K562 (cell line): ENCODE results near the gene VSIG10. TPM values are rescaled to one million over a fixed set of nuclear protein-coding genes. Genes with fewer than 3 reads are reported as not detected.
A peak's percentile ranks its signal among the peaks of the same experiment; 100 is the strongest.

Experiments
- CBFA2T3 ChIP-seq: fragments of 450-650 bp; IDR thresholded peaks from 2 replicates; pipeline ENCODE4 v1.6.1; 2017
- FOS ChIP-seq: IDR thresholded peaks from 3 replicates; pipeline ENCODE4 v1.6.1; 2011; ENCODE audit not compliant: insufficient read length; ENCODE audit errors: extremely low read depth
- KLF16 ChIP-seq: IDR thresholded peaks from 2 replicates; pipeline ENCODE4 v1.6.1; 2016; ENCODE audit warnings: antibody characterized with exemption
- NCOA6 ChIP-seq: fragments of 450-650 bp; IDR thresholded peaks from 2 replicates; pipeline ENCODE4 v1.6.1; 2017; ENCODE audit warnings: mild to moderate bottlenecking
- PCBP1 ChIP-seq: fragments of 200-400 bp; formaldehyde crosslinking; IDR thresholded peaks from 2 replicates; pipeline ENCODE4 v1.6.1; 2018; ENCODE audit warnings: mild to moderate bottlenecking, low read depth, low read length; ENCODE audit not compliant: poor library complexity, severe bottlenecking
- PTRF ChIP-seq: fragments of 450-650 bp; IDR thresholded peaks from 2 replicates; pipeline ENCODE4 v1.6.1; 2016; ENCODE audit warnings: mild to moderate bottlenecking, missing genetic modification characterization, missing compliant biosample characterization
- SMAD3 ChIP-seq: fragments of 450-650 bp; formaldehyde crosslinking; conservative IDR thresholded peaks from 2 replicates; pipeline ENCODE4 v1.4.0; 2020; ENCODE audit warnings: mild to moderate bottlenecking
- YBX1 ChIP-seq: fragments of 450-650 bp; IDR thresholded peaks from 2 replicates; pipeline ENCODE4 v1.7.1; 2016; ENCODE audit warnings: mild to moderate bottlenecking
- ZNF354B ChIP-seq: fragments of 250-450 bp; sonication (Bioruptor Pico); IDR thresholded peaks from 2 replicates; pipeline ENCODE4 v1.4.0; 2020
- ZNF551 ChIP-seq: fragments of 250-450 bp; sonication (Bioruptor Pico); IDR thresholded peaks from 2 replicates; pipeline ENCODE4 v1.5.0; 2021; ENCODE audit warnings: mild to moderate bottlenecking, moderate library complexity
- polyA plus RNA-seq, 8 experiments: library from polyadenylated mRNA; depleted of rRNA in 4 of 8; stranded (reverse) in 5 of 8; unstranded in 3 of 8; fragments of >200 nt; fragmentation: Nextera tagmentation in 2 of 8; fragmentation: Illumina TruSeq in 1 of 8; extraction: Ambion mirVana in 2 of 8; extraction: Trizol in 1 of 8; gene quantifications; 2 replicates each; pipeline versions ENCODE4 v1.2.1 to v1.2.3, GENCODE V29; 2011 to 2014; ENCODE audit warnings: inconsistent platforms in 1 of 8, missing spikeins in 1 of 8
- total RNA-seq, 7 experiments: library from RNA; depleted of rRNA in 6 of 7; stranded (reverse); fragments of >200 nt in 6 of 7; fragmentation: Illumina TruSeq in 2 of 7; extraction: Trizol in 2 of 7; gene quantifications; 2 replicates each; pipeline versions ENCODE4 v1.2.1 to v1.2.3, GENCODE V29; 2011 to 2021; ENCODE audit warnings: low replicate concordance in 1 of 7
- TF ChIP-seq, protein P1 (sequence below): sonication (generic); formaldehyde crosslinking; IDR thresholded peaks from 2 replicates; pipeline ENCODE4 v1.8.0; 2022; ENCODE audit warnings: mild to moderate bottlenecking, missing genetic modification reagents, borderline replicate concordance
- TF ChIP-seq, protein P2 (sequence below): fragments of 450-650 bp; IDR thresholded peaks from 2 replicates; pipeline ENCODE4 v1.6.1; 2016; ENCODE audit warnings: mild to moderate bottlenecking, moderate library complexity
- TF ChIP-seq, protein P3 (sequence below), 2 experiments: fragments of 450-650 bp; conservative IDR thresholded peaks; 2 replicates each; pipeline ENCODE4 v1.6.1; 2017; ENCODE audit warnings: mild to moderate bottlenecking in 2 of 2, moderate library complexity in 2 of 2

Gene VSIG10
- total and polyA plus RNA-seq, 9 of the 15 experiments (the other 6 are each of a cell fraction or from before 2014, with no cell fraction given): 4.1 to 8.8 (median 4.7) TPM

DNA sequence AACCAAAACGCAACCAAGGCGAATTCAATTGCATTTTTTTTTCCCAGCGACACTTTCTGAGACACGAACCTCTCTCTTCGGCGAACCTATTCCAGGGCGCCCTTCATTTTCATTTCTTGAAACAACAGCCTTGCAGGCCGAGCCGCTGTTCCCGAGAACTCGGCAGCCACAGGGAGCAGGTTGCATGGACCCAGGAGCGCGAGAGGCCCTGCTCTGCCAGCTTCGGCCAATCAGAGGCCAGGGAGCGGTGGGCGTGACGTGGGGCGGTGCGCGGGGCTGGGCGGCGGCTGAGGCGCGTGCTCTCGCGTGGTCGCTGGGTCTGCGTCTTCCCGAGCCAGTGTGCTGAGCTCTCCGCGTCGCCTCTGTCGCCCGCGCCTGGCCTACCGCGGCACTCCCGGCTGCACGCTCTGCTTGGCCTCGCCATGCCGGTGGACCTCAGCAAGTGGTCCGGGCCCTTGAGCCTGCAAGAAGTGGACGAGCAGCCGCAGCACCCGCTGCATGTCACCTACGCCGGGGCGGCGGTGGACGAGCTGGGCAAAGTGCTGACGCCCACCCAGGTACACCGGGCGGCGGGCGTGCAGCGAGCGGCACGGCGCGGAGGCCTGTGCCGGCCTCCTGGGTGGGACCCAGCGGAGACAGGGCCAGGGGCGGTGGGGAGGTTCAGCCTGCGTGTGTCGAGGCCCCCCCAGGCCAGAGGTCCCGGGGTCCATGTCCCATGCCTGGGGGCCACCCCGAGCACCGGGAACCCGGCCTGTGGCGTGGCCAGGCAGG is 32.2 kb upstream of the VSIG10 start, which contains the start of gene PEBP1 (continued):
- TF ChIP-seq, protein P1, sequence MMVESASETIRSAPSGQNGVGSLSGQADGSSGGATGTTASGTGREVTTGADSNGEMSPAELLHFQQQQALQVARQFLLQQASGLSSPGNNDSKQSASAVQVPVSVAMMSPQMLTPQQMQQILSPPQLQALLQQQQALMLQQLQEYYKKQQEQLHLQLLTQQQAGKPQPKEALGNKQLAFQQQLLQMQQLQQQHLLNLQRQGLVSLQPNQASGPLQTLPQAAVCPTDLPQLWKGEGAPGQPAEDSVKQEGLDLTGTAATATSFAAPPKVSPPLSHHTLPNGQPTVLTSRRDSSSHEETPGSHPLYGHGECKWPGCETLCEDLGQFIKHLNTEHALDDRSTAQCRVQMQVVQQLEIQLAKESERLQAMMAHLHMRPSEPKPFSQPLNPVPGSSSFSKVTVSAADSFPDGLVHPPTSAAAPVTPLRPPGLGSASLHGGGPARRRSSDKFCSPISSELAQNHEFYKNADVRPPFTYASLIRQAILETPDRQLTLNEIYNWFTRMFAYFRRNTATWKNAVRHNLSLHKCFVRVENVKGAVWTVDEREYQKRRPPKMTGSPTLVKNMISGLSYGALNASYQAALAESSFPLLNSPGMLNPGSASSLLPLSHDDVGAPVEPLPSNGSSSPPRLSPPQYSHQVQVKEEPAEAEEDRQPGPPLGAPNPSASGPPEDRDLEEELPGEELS: peak; percentile 19; the same call in 1 of the 2 replicates
- TF ChIP-seq YBX1 (no peak), ZNF551 (CRISPR knock-in tag) (no peak), SMAD3 (CRISPR knock-in tag) (no peak), FOS (peak; percentile 18), KLF16 (no peak), CBFA2T3 (no peak), NCOA6 (no peak), PCBP1 (peak; percentile 46), ZNF354B (no peak), PTRF (tag) (no peak)
- TF ChIP-seq, protein P2, sequence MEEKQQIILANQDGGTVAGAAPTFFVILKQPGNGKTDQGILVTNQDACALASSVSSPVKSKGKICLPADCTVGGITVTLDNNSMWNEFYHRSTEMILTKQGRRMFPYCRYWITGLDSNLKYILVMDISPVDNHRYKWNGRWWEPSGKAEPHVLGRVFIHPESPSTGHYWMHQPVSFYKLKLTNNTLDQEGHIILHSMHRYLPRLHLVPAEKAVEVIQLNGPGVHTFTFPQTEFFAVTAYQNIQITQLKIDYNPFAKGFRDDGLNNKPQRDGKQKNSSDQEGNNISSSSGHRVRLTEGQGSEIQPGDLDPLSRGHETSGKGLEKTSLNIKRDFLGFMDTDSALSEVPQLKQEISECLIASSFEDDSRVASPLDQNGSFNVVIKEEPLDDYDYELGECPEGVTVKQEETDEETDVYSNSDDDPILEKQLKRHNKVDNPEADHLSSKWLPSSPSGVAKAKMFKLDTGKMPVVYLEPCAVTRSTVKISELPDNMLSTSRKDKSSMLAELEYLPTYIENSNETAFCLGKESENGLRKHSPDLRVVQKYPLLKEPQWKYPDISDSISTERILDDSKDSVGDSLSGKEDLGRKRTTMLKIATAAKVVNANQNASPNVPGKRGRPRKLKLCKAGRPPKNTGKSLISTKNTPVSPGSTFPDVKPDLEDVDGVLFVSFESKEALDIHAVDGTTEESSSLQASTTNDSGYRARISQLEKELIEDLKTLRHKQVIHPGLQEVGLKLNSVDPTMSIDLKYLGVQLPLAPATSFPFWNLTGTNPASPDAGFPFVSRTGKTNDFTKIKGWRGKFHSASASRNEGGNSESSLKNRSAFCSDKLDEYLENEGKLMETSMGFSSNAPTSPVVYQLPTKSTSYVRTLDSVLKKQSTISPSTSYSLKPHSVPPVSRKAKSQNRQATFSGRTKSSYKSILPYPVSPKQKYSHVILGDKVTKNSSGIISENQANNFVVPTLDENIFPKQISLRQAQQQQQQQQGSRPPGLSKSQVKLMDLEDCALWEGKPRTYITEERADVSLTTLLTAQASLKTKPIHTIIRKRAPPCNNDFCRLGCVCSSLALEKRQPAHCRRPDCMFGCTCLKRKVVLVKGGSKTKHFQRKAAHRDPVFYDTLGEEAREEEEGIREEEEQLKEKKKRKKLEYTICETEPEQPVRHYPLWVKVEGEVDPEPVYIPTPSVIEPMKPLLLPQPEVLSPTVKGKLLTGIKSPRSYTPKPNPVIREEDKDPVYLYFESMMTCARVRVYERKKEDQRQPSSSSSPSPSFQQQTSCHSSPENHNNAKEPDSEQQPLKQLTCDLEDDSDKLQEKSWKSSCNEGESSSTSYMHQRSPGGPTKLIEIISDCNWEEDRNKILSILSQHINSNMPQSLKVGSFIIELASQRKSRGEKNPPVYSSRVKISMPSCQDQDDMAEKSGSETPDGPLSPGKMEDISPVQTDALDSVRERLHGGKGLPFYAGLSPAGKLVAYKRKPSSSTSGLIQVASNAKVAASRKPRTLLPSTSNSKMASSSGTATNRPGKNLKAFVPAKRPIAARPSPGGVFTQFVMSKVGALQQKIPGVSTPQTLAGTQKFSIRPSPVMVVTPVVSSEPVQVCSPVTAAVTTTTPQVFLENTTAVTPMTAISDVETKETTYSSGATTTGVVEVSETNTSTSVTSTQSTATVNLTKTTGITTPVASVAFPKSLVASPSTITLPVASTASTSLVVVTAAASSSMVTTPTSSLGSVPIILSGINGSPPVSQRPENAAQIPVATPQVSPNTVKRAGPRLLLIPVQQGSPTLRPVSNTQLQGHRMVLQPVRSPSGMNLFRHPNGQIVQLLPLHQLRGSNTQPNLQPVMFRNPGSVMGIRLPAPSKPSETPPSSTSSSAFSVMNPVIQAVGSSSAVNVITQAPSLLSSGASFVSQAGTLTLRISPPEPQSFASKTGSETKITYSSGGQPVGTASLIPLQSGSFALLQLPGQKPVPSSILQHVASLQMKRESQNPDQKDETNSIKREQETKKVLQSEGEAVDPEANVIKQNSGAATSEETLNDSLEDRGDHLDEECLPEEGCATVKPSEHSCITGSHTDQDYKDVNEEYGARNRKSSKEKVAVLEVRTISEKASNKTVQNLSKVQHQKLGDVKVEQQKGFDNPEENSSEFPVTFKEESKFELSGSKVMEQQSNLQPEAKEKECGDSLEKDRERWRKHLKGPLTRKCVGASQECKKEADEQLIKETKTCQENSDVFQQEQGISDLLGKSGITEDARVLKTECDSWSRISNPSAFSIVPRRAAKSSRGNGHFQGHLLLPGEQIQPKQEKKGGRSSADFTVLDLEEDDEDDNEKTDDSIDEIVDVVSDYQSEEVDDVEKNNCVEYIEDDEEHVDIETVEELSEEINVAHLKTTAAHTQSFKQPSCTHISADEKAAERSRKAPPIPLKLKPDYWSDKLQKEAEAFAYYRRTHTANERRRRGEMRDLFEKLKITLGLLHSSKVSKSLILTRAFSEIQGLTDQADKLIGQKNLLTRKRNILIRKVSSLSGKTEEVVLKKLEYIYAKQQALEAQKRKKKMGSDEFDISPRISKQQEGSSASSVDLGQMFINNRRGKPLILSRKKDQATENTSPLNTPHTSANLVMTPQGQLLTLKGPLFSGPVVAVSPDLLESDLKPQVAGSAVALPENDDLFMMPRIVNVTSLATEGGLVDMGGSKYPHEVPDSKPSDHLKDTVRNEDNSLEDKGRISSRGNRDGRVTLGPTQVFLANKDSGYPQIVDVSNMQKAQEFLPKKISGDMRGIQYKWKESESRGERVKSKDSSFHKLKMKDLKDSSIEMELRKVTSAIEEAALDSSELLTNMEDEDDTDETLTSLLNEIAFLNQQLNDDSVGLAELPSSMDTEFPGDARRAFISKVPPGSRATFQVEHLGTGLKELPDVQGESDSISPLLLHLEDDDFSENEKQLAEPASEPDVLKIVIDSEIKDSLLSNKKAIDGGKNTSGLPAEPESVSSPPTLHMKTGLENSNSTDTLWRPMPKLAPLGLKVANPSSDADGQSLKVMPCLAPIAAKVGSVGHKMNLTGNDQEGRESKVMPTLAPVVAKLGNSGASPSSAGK: peak; percentile 97
- TF ChIP-seq, protein P3, sequence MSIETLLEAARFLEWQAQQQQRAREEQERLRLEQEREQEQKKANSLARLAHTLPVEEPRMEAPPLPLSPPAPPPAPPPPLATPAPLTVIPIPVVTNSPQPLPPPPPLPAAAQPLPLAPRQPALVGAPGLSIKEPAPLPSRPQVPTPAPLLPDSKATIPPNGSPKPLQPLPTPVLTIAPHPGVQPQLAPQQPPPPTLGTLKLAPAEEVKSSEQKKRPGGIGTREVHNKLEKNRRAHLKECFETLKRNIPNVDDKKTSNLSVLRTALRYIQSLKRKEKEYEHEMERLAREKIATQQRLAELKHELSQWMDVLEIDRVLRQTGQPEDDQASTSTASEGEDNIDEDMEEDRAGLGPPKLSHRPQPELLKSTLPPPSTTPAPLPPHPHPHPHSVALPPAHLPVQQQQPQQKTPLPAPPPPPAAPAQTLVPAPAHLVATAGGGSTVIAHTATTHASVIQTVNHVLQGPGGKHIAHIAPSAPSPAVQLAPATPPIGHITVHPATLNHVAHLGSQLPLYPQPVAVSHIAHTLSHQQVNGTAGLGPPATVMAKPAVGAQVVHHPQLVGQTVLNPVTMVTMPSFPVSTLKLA (conservative IDR thresholded peaks at IDR 0.05): peak; percentile 88 to 95
